Measurements from ENCODE around the gene AKAP8L. TPM values are rescaled to one million over a fixed set of nuclear protein-coding genes. Genes with fewer than 3 reads are reported as not detected.
"Not testable (repeated sequence)": the region's sequence is repeated elsewhere in the genome, so short reads cannot be mapped to it uniquely, and the experiment has no call there.

AKAP8L gene
- total RNA-seq, 1 donor from 2014 or later, result 33.0 TPM

DNA sequence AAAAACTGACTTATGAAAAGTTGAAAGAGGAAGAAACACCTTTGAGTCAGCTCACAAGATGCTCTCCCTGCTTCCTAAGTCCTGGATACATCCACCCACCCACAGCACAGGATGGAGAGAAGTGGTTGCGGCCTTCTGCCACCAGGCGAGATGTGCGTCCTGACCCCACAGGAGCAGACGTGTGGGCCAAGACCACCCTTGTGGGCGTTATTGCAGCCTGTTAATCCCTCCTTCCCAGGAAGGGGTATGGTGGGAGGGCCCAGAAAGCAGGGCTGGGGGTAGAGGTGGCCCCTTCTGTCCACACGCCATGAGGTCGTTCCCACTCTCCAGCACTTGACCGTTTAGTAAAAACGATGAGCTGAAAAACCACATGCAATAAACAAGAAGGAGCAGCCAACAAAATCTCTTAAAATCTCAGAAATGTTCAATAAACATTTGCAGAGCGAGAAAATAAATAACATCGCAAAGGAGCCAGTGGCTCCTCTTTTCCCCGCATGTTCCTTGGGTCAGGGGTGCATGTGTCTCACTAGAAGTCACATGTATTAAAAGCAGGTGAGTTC, 2.4 kb upstream of the AKAP8L start:
- no peak for DNase-seq (ENCODE audit: low read depth in 2 of 2)

DNA sequence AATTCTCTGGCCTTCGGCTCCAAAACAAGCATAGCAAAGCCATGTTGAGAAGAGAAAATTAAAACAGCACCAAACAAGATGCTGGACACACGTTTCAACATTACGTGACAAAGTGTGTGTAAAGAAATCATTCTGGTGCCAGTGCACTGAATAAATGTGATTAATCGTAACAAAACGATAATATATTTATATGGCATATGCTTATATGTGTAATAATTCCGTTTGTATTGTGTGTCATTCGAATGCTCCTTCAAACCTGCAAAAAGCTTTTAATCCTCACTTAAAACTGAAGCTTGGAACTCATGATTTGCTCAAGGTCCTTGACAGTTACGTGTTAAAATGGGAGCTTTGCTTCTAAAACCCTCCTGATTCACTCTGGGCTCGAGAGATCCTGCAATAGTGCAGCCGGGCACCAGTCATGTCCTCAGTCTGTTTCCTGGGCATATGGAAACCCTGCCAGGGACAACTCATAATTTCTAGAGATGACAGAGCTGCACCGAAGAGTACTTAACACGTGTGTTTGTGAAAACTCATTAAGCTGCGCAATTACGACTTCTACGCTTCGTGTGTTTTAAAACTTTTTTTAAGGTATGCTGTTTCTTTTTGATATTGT, 731 bp upstream of the AKAP8L start:
- peak in 1 of 2 donors; percentile 24 for DNase-seq (ENCODE audit: low read depth in 2 of 2)

DNA sequence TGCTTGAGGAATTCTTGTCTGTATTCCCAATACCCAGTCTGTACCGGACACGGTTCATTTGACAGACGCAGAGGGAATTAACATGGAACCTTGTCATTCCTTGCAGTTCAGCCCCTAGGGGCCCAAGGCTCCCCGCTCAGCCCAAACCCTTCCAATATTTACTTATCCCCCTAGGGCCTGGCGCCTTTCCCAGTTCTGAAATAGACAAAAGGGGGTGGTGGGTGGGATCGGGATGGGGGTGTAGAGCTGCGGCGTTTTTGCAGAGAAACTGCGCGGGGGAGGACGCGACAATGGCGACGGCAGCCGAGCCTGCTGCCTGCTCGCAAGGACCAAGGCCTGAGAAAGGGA, 583 bp downstream of the AKAP8L start:
- peak in 1 of 2 donors; percentile 33 for DNase-seq (ENCODE audit: low read depth in 2 of 2)

DNA sequence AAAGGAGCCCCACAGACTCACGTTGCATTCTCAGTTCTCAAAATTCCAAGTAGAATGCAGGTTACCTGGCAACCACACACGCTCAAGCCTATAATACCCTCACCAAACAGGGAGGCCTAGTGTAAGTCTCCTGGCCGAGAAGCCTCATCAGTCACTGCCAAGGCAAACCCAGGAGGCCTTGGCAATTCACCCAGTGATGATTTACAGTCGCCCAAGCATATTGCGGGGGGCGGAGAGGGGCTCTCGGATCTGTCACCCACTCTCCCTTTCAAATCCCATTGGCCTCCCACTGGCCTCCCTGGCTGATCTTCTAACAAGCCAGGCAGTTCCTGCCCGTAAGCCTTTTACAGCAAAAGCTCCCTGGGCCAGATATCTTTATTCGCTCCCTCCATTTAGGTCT, 1.1 kb downstream of the AKAP8L start:
- peak in 1 of 2 donors; percentile 20 for DNase-seq (ENCODE audit: low read depth in 2 of 2)

DNA sequence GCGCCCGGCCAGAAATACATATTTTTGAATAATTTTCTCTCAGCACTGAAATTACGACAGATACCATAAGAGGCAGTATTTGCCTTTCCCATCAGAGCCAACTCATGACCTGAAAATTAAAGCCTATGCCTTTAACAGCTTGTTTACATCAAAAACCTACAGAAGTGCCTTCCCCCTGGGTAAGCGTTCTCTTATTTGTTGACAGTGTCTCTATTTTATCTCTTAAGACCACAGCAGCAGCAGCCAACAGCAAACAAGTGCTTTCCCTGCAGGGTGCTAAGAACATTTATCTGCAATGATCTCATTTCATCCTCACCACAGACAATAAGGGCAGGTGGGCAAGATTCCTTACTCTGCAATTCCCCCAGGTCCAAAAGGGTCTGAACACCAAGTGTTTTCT, 6.0 kb downstream of the AKAP8L start:
- DNase-seq (ENCODE audit: low read depth in 2 of 2), result no peak

DNA sequence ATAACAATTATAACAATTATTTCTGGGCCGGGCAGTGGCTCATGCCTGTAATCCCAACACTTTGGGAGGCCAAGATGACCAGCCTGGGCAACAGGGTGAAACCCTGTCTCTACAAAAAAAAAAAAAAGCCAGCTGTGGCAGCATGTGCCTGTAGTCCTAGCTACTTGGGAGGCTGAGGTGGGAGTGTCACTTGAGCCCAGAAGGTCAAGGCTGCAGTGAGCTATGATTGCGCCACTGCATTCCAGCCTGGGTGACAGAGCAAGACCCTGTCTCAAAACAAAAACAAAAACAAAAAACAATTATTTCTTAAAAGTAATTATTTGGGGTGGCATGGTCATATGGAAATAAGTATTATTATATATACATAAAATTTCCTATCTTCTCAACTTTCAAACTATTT, 7.4 kb downstream of the AKAP8L start:
- not testable (repeated sequence) for DNase-seq (ENCODE audit: low read depth in 2 of 2)

DNA sequence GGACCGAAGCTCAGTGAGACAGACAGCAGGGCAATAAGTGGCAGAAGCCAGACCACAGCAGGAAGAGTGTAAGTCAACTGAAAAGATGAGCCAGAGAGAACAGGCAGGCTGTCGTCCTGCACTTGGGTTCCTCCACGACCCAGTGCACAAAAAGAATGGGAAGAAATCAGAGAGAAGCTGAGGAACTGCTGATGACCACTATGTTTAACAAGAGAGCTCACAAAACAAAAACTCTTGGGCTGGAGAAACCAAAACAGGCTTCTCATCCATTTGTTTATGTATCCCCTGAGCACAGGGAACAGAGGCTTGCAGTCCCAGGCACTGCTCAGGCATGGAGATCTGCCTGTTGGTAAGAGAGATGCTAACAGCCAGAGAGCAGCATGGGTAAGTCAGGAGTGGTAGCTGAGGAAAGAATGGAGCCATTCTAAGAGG, 14.0 kb downstream of the AKAP8L start:
- no peak for DNase-seq (ENCODE audit: low read depth in 2 of 2)

DNA sequence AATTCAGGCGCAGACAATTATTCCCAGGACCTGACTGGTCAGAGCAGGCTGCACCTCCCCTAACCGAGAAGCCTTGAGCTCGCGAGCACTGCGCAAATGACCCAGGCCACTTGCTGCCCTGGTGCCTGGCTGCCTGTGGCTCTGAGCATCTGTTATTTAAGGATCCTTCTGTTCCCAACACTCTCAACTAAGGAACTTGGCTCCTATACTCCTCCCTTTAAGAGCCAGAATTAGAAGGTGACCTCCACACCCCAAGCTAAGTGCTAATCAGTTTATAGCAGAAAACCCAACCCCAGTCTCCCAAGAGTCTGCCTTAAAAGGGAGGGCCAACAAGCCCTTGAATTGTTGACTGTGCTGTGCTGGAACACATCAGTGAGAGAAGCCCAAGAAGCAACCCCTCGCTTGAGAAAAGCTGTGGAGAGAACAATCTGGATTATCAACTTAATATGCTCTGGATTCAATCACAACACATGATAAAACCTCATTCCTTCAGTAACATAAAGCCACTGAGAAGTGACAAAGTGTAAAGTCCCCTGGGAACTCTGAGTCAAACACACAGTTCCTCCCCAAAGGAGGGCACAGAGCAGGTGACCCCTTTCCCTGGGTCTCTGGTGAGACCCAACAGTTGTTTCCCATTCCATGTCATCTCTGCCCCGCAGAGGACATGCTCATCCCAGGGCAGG, 14.6 kb downstream of the AKAP8L start:
- DNase-seq (ENCODE audit: low read depth in 2 of 2), result no peak

DNA sequence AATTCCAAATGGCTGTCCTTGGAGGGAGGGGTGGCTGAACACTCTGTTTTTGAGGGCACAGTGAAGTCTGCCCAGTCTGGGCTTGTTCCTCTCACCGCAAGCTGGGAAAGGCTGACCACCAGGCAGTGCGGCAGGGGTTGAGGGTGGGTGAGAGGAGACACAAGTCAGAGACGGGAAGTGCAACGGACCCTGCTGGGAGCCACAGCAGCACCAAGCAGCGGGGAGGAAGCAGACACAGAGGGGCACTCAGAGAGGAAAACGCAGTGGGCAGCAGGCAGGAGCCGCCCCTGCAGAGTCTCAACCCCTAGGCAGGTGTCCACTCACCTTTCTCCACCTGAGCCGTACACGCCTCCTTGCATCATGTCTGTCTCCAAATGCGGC, 15.6 kb downstream of the AKAP8L start:
- DNase-seq (ENCODE audit: low read depth in 2 of 2), result no peak

DNA sequence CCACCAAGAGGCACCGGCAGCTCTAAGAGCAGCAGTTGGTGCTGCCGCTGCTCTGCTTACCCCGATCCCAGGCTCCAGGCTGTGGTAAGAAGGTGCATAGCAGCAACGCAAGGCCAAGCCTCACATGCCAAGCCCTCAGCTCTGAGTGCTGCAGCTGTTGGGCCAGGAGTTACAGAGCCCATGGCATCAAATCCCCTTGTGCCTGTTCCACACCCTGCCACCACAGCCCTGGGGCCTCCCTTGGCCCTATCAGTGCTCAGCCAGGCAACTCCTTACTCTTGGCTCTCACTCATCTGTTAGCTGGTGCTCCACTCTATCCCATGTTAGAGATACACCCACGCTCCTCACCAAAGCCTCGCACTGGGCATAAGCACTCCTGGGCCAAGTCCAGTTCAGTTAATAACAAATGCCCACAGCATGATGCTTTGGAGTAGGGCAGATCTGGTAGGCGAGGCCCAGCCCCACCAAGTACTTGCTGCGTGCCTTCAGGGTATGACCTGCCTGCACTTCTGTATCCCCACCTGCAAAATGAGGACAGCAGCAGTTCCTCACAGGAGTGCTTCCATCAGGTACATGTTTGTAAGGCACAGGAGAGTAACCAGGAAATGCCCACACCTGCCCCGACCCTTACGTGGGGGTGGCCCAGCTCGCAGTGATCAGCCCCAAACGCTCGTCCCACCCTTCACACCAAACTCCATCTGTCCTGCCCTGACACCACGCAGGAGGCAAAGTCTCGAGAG, 16.2 kb downstream of the AKAP8L start:
- no peak for DNase-seq (ENCODE audit: low read depth in 2 of 2)

DNA sequence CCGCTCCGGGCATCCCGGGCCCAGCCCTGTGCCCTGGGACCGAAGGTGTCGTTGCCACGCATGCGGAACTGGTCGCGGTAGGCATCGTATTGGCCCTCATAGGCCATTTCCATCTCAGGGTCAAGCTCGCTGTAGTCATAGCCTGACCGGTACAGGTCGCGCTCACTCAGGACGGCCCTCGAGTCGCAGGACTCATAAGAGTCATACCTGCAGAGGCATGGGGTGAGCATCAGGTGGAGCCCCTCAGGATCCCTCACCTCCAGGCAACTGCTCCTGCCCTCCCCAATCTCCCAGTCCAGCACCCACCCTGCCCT, 17.4 kb downstream of the AKAP8L start:
- no peak for DNase-seq (ENCODE audit: low read depth in 2 of 2)

DNA sequence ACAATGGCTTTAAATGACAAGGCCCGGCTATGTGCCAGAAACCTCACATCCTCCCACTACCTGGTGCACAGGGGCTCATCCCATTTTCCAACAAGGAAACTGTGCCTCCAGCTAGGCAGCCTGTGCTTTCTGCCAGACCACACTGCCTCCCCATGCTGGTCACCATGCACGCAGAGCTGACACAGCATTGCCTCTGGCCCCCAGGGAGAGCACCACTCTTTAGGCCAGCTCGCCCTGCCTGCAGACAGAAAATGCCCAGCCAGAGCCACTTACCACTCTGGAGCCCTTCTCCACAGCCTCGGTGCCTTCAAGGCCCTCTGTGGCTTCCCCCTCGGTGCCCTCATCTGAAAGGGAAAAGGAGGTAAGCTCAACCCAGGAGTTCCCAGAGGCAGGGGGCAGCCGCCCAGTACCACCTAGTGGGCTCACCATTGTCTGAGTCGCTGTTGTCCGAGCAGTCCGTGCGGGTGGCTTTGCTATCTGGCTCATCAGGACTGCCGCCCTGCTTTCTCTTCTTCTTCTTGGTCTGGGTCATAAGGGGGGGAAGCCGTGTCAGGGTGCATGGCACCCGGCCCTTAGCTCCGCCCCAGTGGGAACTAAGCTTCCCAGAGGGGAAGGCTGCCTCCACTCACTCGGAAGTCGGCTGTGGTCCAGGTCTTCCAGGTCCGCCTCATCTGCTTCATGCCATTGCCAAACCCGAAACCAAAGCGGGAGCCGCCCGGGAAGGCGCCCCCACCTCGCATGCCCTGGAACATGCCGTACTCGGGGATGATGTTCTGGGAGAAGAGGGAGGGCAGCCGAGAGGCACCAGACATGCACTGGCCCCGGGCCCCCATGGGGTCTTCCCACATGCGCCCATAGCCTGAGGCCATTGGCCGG, 18.0 kb downstream of the AKAP8L start:
- no peak for DNase-seq (ENCODE audit: low read depth in 2 of 2)

DNA sequence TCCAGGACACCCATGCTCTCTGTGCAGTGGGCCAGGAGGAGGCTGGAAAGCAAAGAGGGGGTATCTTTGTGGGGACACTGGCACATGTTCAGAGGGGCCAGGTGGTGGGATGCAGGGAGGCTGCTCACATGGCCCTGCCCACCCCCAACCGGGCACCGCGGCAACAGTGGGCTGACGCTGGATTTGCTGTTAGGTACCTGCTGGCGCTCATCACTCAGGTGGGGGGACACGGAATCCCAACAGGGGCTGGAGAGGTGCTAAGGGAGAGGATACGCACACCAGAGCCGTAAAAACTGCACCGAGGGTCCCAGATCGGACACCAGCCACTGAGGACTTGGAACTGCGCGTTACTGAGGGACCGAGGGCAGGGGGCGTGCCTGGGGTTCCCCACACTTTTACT, 19.2 kb downstream of the AKAP8L start:
- no peak for DNase-seq (ENCODE audit: low read depth in 2 of 2)

DNA sequence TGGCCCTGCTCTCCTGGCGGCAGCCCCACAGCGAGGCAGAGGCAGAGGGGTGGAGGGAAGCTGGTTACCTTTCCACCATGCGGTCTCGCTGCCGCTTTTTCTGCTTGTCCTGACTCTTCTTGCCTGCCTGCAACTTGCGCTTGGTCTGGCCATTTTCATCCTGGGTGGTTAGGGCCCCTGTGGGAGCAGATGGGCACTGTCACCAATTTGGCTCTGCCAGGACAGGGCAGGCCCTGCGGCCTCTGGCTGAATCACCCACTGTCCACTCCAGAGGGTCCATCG, 19.6 kb downstream of the AKAP8L start:
- no peak for DNase-seq (ENCODE audit: low read depth in 2 of 2)

DNA sequence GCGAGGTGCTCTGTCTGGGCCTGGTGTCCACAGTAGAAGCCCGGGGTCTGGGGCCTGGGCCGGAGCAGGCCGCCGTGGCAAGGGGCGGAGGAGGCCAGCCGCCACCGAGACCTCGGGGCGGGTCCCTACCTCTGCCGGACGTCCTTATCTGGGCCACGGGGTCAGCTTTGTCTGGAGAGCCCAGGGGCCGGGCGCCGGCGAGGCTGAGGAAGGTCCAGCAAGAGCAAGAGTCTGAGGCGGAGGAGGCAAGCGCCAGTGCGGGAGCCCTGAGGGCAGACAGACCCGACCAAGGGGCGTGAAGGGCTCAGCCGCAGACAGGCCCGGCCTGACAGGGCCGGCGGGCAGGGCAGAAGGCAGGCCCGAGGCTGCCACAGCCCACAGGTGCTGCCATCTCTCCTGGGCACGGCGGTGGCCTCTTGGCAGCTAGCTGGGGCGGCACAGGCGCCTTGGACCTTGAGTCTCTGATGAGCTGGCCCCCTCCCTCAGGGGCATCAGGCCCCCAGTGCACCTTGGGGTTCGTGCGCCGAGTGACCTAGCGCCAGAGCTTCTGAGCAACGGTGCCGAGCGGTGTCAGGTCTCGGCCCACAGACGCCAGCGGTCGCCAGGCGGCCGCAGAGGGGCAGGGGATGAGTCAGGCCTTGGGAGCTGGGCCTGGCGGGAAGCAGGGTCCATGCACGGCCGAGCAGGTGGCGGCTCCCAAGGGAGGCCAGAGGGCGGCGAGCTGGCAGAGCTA, 20.1 kb downstream of the AKAP8L start:
- no peak for DNase-seq (ENCODE audit: low read depth in 2 of 2)

DNA sequence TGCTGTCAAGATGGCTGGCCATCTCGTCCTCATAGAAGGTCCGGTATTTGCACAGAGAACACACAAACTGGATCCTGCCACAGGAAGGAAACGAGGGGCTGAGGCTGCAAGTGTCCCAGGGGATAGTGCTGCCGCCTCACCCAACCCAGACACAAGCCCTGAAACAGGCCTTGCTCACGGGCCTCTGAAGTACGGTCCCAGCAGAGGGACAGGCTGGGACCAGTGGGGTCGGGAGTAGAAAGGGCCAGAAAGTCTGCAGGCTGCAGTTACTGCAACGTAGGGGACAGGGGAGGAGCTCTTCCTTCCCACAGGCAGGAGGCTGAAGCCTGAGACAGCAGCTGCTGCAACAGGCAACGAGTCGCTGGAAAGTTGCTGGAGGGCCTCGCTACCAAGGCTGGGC, 21.0 kb downstream of the AKAP8L start:
- DNase-seq (ENCODE audit: low read depth in 2 of 2), result no peak

DNA sequence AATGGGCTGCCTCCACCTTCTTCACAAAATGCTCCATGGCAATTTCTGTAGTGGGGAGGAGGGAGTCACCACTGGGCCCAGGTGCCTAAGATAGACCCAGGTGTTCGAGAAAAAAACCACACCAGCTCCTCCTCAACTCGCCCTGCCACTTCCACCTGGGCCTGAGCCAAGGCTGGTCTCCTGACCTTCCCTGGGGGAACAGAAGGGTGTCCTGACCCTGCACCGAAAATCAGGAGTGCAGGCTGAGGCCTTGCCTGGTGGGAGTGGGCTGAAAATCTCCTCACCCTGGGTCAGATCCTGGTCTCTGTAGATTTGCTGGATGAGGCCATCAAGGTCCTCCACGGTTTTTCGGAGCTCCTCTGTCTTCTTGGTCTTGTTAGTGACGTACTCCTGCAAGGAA, 21.6 kb downstream of the AKAP8L start:
- no peak for DNase-seq (ENCODE audit: low read depth in 2 of 2)

DNA sequence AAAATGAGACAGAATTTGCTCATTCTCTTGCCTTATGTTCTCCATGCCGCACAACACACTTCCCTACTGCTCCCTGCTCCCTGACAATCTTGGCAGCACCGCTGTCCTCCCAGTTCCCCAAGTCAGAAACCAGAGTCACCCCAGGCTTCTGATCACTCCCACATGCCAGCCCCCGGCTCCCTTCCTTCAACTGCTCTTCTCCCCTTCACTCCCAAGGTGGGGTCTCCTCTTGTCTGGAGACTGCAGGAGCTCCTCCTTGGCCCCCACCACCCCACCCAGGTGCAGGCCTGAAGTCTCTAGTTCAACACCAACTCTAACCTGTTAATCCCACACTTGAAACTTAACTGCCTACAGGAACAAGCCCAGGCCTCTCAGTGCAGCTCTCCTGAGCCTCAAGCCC, 22.4 kb downstream of the AKAP8L start:
- DNase-seq (ENCODE audit: low read depth in 2 of 2), result no peak

DNA sequence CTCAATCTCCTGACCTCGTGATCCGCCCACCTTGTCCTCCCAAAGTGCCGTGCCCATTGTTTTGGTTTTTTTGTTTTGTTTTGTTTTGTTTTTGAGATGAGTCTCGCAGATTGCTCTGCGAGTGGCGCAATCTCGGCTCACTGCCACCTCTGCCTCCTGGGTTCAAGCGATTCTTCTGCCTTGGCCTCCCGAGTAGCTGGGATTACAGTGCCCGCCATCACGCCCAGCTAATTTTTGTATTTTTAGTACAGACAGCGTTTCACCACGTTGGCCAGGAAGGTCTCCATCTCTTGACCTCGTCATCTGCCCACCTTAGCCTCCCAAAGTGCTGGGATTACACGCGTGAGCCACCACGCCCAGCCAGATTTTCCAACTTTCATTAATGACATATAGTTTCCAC, 23.5 kb downstream of the AKAP8L start:
- not testable (repeated sequence) for DNase-seq (ENCODE audit: low read depth in 2 of 2)

DNA sequence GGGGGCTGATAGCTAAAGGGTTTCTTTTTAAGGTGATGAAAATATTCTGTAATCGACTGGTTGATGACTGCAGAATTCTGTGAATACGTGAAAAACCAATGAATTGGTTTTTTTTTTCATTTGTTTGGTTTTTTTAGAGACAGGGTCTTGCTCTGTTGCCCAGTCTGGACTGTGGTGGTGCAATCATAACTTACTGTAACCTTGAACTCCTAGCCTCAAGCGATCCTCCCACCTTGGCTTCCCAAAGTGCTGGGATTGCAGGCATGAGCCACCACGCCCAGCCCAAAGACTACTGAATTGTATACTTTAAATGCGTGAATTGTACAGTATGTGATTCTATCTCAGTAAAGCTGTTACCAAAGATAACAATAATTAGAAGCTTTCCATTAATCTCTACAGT, 24.4 kb downstream of the AKAP8L start:
- no peak for DNase-seq (ENCODE audit: low read depth in 2 of 2)

DNA sequence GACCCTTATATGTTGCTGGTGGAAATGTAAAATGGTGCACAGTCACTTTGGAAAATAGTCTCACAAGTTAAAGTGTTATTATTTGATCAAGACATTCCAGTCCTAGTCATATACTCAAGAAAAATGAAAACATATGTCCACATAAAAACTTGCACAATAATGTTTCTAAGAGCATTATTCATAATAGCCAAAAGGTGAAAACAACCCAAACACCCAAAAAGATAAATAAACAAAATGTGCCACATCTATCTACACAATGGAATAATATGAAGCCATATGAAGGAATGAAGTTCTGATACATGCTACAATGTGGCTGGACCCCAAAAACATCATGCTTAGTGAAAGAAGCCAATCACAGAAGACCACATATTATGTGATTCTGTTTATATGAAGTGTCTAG, 24.8 kb downstream of the AKAP8L start:
- DNase-seq (ENCODE audit: low read depth in 2 of 2), result no peak

All from dermis microvascular lymphatic vessel endothelial cell (primary cell).